Endodermal cell (in vitro differentiated cells): ENCODE results near the gene C3orf52. TPM values are rescaled to one million over a fixed set of nuclear protein-coding genes. Genes with fewer than 3 reads are reported as not detected.

Source experiments
- DNase-seq: peaks from one replicate; pipeline ENCODE4 v3.0.0-alpha.2; 2017
- H3K27ac ChIP-seq: 2 replicates; pipeline ENCODE4 v1.5.1; 2013; ENCODE audit warnings: mild to moderate bottlenecking, low read depth, low read length, moderate library complexity
- H3K27me3 ChIP-seq: 2 replicates; pipeline ENCODE4 v1.6.1; 2013; ENCODE audit warnings: mild to moderate bottlenecking, low read length, moderate library complexity; ENCODE audit not compliant: insufficient read depth, control insufficient read depth, poor library complexity, severe bottlenecking
- H3K36me3 ChIP-seq: 2 replicates; pipeline ENCODE4 v1.7.0; 2013; ENCODE audit warnings: mild to moderate bottlenecking, low read length, moderate library complexity; ENCODE audit not compliant: control insufficient read depth, insufficient read depth
- H3K4me1 ChIP-seq: one replicate; pipeline ENCODE4 v1.7.0; 2013; ENCODE audit warnings: low read length; ENCODE audit not compliant: control insufficient read depth, insufficient read depth
- H3K4me3 ChIP-seq: 2 replicates; pipeline ENCODE4 v1.5.1; 2013; ENCODE audit warnings: mild to moderate bottlenecking, low read length, moderate library complexity
- H3K9ac ChIP-seq: 2 replicates; pipeline ENCODE4 v1.6.1; 2013; ENCODE audit warnings: mild to moderate bottlenecking, low read length, moderate library complexity; ENCODE audit not compliant: poor library complexity, severe bottlenecking; ENCODE audit errors: extremely low read depth
- H3K9me3 ChIP-seq: 2 replicates; pipeline ENCODE4 v1.6.1; 2013; ENCODE audit warnings: mild to moderate bottlenecking, low read length, moderate library complexity; ENCODE audit not compliant: control insufficient read depth
- H3K27ac Mint-ChIP-seq: 2 replicates; pipeline ENCODE4 v1.8.0; 2020; ENCODE audit warnings: mixed read lengths
- H3K27me3 Mint-ChIP-seq: 2 replicates; pipeline ENCODE4 v1.8.0; 2021; ENCODE audit warnings: mild to moderate bottlenecking, mixed read lengths; ENCODE audit not compliant: insufficient read depth
- H3K36me3 Mint-ChIP-seq: 2 replicates; pipeline ENCODE4 v1.8.0; 2020; ENCODE audit warnings: low read depth, mixed read lengths
- H3K4me1 Mint-ChIP-seq: 2 replicates; pipeline ENCODE4 v1.8.0; 2020; ENCODE audit warnings: mixed read lengths
- H3K4me3 Mint-ChIP-seq: 2 replicates; pipeline ENCODE4 v1.8.0; 2020; ENCODE audit warnings: mild to moderate bottlenecking, moderate library complexity, mixed read lengths
- H3K9me3 Mint-ChIP-seq: 2 replicates; pipeline ENCODE4 v1.8.0; 2020; ENCODE audit warnings: mild to moderate bottlenecking, mixed read lengths
- WGBS, 2 experiments: methylation state at CpG; one replicate each; pipeline versions ENCODE4 v1.1.5 to v1.1.7; 2013; ENCODE audit warnings: missing lambda C conversion rate in 2 of 2, mixed read lengths in 1 of 2; ENCODE audit not compliant: insufficient coverage in 1 of 2, insufficient read length in 1 of 2; 5-methylcytosine and 5-hydroxymethylcytosine counted together
- total RNA-seq, 2 donors: library from RNA; stranded (reverse); fragmentation: NEBNext Ultra II Directional in 1 of 2; extraction: Animal tissue kit (Norgen Biotek cat#: 25700) in 1 of 2; gene quantifications; 2 replicates in 1 of 2; 3 replicates in 1 of 2; pipeline ENCODE4 v1.2.1, GENCODE V29; 2021
- TF ChIP-seq, protein P1 (sequence below): fragments of 200-600 bp; sonication (generic); conservative IDR thresholded peaks from 2 replicates; pipeline ENCODE4 v1.5.0; 2021; ENCODE audit warnings: antibody characterized with exemption, mild to moderate bottlenecking

The C3orf52 gene
- total RNA-seq, 2 donors from 2014 or later = 5.2 to 6.7 TPM

DNA sequence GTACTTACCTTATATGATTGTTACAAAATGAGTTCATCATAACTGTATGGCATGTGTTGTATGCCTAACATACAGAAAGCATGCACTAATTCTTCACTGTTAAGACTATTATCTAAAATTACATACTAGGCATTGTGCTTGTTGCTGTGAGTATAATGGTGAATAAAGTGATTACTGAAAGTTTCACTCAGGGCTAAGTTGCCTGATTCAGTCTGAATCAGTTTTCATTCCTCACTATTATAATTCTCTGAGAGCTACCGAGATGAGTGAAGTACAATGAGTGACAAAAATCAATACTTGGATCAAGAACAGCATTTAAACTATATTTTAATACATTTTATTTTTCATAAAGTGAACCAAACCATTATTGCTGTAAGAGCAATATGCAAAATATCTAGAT lies 54.4 kb downstream of the C3orf52 start:
- peaks cover 20% of the 10 kb centered on the region for H3K9me3 Mint-ChIP-seq
- DNase-seq = no peak
- Histone ChIP-seq H3K36me3 (no peaks in the 10 kb centered on the region), H3K9ac (no peak overlapping the region), H3K9me3 (peaks cover 12% of the 10 kb centered on the region), H3K27me3 (no peaks in the 10 kb centered on the region), H3K4me1 (peaks cover 5% of the 10 kb centered on the region), H3K4me3 (no peak overlapping the region), H3K27ac (no peak overlapping the region)
- 100% methylated on average over 1 of the region's 1 CpG; no CpG with 5 or more reads in 1 of the 2 experiments for WGBS, 2 experiments
- peaks cover 17% of the 10 kb centered on the region for H3K4me1 Mint-ChIP-seq
- H3K27ac Mint-ChIP-seq = no peak overlapping the region
- H3K27me3 Mint-ChIP-seq = no peaks in the 10 kb centered on the region
- peaks cover 4% of the 10 kb centered on the region for H3K36me3 Mint-ChIP-seq
- TF ChIP-seq, protein P1, sequence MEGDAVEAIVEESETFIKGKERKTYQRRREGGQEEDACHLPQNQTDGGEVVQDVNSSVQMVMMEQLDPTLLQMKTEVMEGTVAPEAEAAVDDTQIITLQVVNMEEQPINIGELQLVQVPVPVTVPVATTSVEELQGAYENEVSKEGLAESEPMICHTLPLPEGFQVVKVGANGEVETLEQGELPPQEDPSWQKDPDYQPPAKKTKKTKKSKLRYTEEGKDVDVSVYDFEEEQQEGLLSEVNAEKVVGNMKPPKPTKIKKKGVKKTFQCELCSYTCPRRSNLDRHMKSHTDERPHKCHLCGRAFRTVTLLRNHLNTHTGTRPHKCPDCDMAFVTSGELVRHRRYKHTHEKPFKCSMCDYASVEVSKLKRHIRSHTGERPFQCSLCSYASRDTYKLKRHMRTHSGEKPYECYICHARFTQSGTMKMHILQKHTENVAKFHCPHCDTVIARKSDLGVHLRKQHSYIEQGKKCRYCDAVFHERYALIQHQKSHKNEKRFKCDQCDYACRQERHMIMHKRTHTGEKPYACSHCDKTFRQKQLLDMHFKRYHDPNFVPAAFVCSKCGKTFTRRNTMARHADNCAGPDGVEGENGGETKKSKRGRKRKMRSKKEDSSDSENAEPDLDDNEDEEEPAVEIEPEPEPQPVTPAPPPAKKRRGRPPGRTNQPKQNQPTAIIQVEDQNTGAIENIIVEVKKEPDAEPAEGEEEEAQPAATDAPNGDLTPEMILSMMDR = no peak
- no peak overlapping the region for H3K4me3 Mint-ChIP-seq

DNA sequence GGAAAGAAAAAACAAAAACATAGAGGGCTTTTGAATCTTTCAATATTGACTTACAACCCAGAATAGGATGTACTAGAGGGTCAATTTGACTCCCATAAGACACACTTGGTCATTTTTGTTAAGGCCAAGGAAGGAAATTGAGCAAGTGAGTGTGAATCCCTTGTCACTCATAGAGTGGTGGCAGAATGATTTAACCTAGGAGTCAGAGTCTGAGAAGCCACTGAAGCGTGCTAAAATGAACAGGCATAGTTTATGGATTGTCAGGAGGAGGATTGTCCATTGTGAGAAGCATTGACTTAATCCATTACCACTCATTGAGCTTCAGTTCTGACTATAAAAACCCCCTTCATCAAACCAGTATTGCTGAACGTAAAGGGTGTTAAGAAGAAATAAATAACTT lies 55.1 kb downstream of the C3orf52 start:
- H3K4me3 Mint-ChIP-seq = no peak overlapping the region
- H3K9ac ChIP-seq = no peak overlapping the region
- no peaks in the 10 kb centered on the region for H3K4me1 ChIP-seq
- H3K4me1 Mint-ChIP-seq = peaks cover 10% of the 10 kb centered on the region
- no peaks in the 10 kb centered on the region for H3K27me3 Mint-ChIP-seq
- TF ChIP-seq, protein P1 = no peak
- peaks cover 4% of the 10 kb centered on the region for H3K36me3 Mint-ChIP-seq
- 100% methylated on average over 1 of the region's 2 CpGs; no CpG with 5 or more reads in 1 of the 2 experiments for WGBS, 2 experiments
- H3K36me3 ChIP-seq = no peaks in the 10 kb centered on the region
- no peak overlapping the region for H3K4me3 ChIP-seq
- H3K9me3 Mint-ChIP-seq = peaks cover 25% of the 10 kb centered on the region
- DNase-seq = no peak
- no peaks in the 10 kb centered on the region for H3K27me3 ChIP-seq
- no peak overlapping the region for H3K27ac ChIP-seq
- H3K27ac Mint-ChIP-seq = no peak overlapping the region
- peaks cover 12% of the 10 kb centered on the region for H3K9me3 ChIP-seq

DNA sequence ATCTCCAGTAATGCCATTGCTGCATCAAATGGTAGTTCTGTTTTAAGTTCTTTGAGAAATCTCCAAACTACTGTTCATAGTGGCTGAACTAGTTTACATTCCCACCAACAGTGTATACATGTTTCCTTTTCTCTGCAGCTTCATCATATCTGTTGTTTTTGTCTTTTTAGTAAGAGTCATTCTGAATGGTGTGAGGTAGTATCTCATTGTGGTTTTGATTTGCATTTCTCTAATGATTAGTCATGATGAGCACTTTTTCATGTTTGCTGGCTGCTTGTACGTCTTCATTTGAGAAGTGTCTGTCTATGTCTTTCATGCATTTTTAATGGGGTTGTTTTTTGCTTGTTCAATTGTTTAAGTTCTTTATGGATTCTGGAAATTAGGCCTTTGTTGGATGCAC lies 57.1 kb downstream of the C3orf52 start:
- DNase-seq = no peak
- H3K4me1 Mint-ChIP-seq = no peaks in the 10 kb centered on the region
- Histone ChIP-seq H3K9ac (no peak overlapping the region), H3K27me3 (no peaks in the 10 kb centered on the region), H3K36me3 (no peaks in the 10 kb centered on the region), H3K27ac (no peak overlapping the region), H3K9me3 (peaks cover 29% of the 10 kb centered on the region), H3K4me1 (no peaks in the 10 kb centered on the region), H3K4me3 (no peak overlapping the region)
- TF ChIP-seq, protein P1 = no peak
- H3K4me3 Mint-ChIP-seq = no peak overlapping the region
- peaks cover 6% of the 10 kb centered on the region for H3K36me3 Mint-ChIP-seq
- WGBS, 2 experiments = 67% methylated on average over 1 of the region's 1 CpG; no CpG with 5 or more reads in 1 of the 2 experiments
- H3K9me3 Mint-ChIP-seq = peaks cover 39% of the 10 kb centered on the region
- no peak overlapping the region for H3K27ac Mint-ChIP-seq
- no peaks in the 10 kb centered on the region for H3K27me3 Mint-ChIP-seq
